Cerebellar cortex (tissue), 1 donor: ENCODE data around the gene ST6GAL1.
"Not testable (repeated sequence)": the region's sequence is repeated elsewhere in the genome, so short reads cannot be mapped to it uniquely, and the experiment has no call there.

Experiments
- DNase-seq: peaks from one replicate; pipeline ENCODE4 v3.0.0-alpha.2; 2015; ENCODE audit warnings: low spot score

The ST6GAL1 gene

DNA sequence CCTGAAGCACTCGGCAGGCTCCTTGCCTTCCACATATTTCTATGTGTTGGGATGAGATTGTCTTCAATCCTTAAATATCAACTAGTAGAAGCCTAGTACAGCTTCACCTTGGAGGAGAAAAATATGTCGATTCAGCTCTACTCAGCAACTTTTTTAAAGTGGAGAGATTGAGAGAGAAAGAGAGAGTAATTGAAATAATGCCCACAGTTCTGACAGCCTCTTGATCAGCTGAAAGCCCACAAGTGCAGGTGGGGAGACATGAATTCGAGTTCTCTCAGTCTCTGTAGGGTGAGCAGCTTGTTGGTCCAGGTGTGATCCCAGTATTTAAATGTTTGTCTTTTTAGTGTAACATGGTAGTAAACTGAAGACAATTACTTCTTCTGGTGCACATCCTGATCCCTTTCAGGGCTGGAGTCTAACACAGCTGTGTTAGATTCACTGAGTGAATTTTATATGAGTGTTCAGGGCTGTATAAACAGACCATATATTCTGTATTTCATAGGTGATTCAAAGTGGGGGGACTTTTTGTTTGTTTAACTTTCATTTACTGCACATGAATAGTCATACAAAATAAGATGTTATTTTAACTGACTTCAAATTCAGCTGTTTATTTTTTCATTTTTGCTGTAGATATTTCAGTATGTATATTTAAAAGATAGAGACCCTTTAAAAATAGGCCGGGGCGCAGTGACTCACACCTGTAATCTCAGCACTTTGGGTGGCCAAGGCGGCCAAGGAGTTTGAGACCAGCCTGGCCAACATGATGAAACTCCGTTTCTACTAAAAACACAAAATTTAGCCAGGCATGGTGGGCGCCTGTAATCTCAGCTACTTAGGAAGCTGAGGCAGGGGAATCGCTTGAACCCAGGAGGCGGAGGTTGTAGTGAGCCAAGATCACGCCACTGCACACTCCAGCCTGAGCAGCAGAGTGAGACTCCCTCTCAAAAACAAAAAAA, 64.0 kb downstream of the ST6GAL1 start:
- DNase-seq = no peak

DNA sequence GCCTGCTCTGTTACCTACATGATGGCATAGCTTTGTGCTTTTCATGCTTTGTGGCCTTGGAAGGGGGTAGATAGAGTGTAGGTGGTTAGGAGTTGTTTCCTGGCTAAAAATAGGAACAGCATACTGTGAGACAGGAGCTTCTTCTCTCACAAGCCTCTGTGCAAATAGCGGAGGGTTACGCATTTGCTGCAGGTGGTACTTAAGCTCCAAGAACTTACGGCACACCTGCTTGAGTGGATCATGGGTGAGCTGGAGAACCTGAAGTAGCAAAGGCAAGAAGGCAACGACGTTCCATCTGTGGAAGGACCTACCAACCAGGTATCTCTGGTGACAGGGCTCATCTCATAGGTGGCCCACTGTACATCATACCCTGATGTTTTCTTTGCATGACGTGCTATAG, 66.0 kb downstream of the ST6GAL1 start:
- no peak for DNase-seq

GRCh38 chr3:186997061-186997460, 66.7 kb downstream of the ST6GAL1 start:
- DNase-seq = no peak

DNA sequence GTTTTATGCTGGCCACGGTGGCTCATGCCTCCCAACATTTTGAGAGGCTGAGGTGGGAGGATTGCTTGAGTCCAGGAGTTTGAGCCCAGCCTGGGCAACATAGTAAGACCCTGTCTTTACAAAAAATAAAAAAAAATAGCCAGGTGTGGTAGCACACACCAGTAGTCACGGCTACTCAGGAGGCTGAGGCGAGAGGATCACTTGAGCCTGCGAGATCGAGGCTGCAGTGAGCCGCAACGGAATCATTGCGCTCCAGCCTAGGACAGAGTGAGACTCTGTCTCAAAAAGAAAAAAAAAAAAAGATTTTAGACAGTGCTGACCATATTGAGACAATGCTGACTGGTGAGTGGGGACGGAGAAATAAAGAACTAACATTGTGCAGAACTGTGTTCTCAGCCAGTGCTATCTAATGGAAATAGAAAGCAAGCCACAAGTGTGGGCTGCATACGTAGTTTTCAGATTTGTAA, 67.2 kb downstream of the ST6GAL1 start:
- no peak for DNase-seq

DNA sequence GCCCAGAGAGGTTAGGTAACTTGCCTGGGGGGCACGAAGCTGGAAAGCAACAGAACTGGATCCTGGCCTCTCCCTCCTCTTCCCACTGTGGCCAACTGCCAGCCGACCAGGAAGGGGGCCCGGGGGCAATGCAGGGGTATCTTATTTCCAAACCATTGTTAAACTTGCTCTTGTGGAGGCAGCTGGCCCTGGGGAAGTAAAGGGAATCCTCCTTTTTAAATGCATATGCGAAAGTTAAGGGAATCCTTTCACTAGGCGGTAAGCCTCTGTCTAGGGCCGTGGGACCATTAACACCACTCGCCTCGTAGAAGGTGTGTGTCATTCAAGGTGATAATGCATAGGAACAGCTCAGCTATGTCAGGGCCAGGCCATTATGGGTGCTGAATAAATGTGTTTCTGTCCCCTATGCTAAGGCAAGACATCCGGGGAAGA, 68.6 kb downstream of the ST6GAL1 start:
- no peak for DNase-seq

DNA sequence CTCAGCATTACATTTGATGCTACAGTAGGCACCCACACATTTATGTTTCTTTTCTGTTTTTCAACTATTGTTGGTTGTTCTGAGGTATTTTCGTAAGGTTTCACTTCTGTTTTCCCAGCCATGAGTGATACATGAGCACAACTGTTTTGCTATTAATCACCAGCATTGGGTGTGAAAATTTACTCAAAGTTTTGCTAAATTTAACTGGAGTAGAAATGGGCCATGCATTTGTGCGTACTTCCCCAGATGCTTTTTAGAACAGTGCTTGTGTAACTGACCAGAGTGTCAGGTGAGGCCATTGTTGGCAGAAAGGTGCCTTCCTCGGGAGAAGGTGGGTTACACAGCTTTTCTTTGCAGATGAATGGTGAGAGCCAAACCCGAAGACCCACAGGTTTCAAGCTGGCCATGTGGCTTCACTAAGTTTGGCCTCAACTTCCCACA, 70.4 kb downstream of the ST6GAL1 start:
- no peak for DNase-seq

GRCh38 chr3:187002915-187003314, 72.6 kb downstream of the ST6GAL1 start:
- DNase-seq = no peak

DNA sequence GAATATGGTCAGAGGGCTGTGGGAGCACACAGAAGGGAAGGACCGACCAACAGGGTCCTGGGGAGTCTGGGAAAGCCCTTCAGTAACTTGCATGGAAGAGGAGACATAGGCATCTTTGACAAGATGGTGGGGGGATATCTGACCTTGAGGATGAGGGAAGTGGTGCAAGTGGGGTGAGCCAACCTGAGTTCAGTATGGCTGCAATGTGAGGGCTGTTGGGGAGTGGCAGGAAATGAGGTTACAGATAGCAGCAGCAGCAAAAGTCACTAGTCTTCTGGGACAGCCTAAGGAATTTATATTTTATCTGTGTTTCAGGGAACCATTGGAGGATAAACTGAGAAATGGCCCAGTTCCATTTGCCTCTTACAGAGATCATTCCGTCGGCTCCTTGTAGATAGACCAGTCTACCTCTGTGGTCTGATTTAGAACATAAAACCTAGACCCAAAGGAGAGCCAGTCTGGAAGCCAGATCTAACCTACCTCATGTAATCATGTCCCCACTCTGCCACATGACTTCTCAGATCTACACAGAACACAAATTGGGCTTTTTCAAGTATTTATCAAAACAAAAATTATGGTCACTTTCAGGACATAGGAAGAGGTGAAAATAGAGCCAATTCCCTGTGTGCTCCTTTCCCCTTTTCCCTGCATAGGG, 75.6 kb downstream of the ST6GAL1 start:
- DNase-seq = no peak

DNA sequence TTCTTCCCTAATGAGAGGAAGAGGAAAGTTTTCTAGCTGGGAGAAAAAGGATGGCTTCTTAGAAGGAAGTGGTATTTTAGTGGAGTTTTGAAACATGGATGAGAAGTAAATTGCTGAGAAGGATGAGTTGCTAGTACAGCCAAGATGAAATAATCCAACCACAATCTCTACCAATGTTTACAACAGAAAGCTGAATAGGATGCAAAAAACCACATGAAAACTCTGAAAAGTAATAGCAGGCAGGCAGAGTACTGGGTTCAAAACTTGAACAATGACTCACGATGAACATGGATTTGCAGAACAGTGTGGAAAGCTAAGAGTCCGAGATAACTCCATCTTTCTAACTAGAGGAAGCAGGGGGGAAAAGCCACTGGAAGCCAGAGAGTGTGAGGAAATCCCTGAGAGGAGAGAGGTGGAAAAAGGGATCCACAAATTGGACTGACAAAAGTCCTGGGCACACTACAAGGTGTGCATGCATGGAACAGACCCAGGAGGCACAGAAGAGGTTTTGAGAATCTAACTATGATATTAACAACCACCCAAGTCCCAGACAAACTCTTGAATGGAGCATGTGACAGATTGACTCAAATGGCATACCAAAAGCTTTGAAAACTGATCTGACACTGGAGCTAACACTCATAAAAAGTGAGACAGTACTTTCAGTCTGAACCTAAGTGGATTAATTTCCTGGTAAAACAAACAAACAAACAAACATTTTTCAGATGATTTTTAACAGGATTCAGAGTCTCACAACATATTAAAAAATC, 76.7 kb downstream of the ST6GAL1 start:
- DNase-seq = no peak

- DNase-seq = not testable (repeated sequence)
Measured at GRCh38 chr3:187010382-187010781, 80.1 kb downstream of the ST6GAL1 start.

DNA sequence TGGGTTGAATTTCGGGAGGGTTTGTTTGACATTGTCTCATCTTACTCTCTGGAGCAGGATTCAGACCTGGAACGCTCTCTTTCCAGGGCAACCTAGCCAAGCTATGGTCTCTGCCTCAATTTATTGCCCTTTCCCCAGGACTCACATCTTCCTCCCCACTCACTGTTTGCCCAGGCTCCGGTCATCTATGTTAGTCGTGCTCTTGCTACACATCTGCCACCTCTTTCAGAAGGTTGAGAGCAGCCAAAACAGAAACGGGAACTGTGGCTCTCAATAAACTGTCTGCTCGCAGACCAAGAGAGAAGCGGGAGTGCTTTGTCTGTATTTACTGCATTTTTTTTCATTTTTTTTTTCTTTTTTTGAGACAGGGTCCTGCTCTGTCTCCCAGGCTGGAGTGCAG, 81.6 kb downstream of the ST6GAL1 start:
- no peak for DNase-seq

GRCh38 chr3:187012609-187013051, 82.3 kb downstream of the ST6GAL1 start:
- DNase-seq = no peak

DNA sequence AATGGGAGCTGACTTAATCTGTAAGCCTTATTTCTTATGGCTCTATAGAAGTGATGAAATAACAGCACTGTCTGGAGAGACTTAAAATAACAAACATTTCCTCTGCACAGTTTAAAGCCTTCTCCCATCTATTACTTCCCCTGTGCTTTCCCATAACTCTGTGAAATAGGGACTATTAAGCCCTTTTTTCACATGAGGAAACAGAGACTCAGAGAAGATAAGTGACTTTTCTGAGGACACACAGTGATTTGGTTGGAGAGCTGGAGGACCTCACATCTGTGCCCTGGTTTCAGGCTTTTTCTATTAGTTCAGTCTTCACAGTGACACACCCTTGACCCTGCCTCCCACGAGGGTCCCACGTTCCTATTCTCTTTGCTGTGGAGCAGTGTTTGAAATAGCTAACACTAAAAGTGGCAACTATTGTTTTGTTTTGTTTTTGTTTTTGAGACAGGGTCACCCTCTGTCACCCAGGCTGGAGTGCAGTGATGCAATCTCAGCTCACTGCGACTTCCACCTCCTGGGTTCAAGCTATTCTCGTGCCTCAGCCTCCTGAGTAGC, 82.9 kb downstream of the ST6GAL1 start:
- DNase-seq = no peak

GRCh38 chr3:187014417-187014864, 84.1 kb downstream of the ST6GAL1 start:
- DNase-seq = no peak

- DNase-seq = no peak
Measured at GRCh38 chr3:187015903-187016638, 85.7 kb downstream of the ST6GAL1 start.

GRCh38 chr3:187016639-187017345, 86.5 kb downstream of the ST6GAL1 start:
- no peak for DNase-seq

DNA sequence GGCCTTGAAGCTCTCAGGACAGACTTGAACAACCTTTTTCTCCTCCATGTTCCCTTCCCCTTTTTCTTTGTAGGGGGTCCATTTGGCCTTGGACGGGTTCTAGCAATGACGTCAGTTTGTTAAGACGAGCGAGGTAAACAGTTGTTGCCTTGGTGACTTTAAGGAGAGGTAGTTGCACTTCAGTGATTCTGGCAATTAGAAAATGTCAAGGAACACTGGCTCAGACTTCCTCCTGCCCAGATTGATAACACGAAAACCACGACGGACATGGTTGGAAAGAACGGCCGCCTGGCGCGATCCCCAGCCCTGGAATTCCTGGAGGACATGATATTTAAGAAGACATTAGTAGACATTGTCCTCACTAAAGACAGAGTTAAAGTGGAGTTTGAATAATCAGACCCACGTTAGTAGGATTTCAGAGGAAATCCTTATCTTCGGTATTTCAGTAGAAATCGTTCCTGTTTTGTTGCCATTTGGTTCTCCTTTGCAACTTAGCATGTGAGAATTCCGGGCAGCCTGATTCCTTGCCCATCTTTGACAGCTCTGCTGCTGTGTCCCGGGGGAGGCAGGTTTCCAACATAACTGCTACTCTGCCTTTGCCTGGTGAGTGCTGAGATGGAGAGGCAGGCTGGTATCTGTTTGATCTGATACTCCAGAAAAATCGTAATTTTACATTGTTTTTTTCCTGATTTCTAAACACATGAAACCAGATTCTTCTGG, 87.3 kb downstream of the ST6GAL1 start:
- DNase-seq = no peak

GRCh38 chr3:187019542-187020072, 89.3 kb downstream of the ST6GAL1 start:
- no peak for DNase-seq

- DNase-seq = no peak
Measured at GRCh38 chr3:187020376-187020775, 90.0 kb downstream of the ST6GAL1 start.
